Inferior parietal cortex (tissue), 1 donor: ENCODE measurements around the gene SDK2.

Source experiments
- DNase-seq: peaks from one replicate; pipeline ENCODE4 v3.0.0-alpha.2; 2016; ENCODE audit errors: extremely low spot score

The SDK2 gene

DNA sequence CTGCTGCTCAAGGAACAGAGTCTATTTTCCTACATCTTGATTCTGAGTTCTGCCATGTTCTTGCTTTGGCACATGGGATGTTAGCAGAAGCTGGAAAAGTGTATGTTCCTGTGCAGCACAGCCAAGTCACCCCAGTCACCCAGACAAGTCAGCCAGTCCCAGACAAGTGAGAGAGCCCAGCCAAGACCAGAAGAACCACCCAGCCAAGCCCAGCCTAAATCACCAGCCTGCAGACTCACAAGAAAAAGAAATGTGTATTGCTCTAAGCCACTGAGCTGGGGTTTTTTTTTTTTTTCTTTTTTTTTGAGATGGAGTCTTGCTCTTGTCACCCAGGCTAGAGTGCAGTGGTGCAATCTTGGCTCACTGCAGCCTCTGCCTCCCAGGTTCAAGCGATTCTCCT, 191.2 kb downstream of the SDK2 start:
- DNase-seq: no peak

DNA sequence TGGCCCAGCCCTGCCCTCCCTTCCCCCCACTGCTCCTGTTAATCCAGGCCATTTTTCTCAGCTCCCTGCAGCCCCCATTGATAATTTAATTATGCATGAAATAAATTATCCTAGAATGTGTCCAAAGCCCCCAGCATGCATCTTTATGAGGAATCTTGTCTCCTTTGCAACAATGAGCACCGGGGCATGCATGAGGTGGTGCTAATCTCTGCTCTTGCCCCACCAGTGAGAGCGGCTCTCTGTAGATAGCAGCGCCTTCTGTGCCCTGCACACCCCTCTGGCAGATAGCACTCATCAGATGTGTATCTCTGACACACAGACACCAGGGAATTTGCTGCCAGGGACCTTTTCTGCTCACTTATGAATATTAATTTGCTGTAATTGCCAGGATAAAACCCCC, 192.2 kb downstream of the SDK2 start:
- DNase-seq: no peak

DNA sequence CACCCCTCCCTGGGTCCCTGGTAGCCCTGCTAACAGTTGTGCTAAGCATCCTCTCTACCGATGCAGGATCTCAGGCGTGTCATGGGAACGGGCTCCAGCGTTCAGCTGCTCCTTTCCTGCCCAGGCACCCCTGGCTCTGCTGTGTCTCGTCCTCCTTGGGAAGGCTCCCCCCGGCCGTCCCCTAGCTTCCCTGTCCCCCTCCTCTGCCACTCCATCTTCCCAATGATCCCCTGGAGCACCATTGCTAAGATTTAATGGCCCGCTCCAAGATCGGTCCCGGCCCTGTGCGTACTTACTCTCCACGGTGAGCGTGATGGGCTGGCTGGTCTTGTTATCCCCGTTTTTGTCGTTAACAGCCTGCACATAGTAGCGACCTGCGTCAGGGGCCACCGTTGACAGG, 196.9 kb downstream of the SDK2 start:
- DNase-seq: no peak

DNA sequence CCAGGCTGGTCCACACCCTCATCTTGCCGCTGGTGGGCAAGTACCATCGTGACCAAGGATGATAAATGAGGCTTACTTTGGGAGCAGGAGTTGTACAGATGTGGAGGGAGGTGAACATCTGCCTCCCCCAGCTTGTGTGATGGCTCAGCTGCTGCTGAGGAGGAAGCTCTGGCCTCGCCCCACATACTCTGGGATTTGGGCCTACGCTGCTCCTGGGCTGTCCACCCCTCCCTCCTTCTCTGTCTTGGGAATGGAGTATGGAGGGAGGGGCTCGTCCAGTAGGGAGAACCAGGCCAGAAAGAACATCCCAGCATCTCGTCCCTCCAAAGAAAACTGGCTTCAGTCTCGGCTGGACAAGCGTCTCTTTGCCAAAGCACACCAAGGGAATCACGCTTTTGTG, 197.6 kb downstream of the SDK2 start:
- no peak for DNase-seq

DNA sequence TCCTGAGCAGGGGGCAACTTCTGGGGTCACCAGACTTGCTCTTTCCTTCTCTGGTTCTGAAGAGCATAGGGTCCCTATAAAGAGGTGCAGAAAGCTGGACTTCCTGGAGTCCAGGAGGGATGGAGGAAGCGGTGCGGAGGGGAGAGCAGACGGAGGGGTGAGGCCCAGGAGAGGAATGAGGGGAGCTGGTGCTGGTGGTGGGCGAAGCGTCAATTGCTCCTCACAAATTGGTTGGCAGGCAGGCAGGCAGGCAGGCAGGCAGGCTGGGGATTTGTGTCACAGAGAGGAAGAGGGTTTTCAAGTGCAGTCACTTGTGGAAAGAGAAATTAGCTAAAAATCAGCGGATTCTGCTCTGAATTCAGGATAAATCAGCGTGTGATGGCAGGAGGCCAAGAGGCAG, 198.8 kb downstream of the SDK2 start:
- no peak for DNase-seq

DNA sequence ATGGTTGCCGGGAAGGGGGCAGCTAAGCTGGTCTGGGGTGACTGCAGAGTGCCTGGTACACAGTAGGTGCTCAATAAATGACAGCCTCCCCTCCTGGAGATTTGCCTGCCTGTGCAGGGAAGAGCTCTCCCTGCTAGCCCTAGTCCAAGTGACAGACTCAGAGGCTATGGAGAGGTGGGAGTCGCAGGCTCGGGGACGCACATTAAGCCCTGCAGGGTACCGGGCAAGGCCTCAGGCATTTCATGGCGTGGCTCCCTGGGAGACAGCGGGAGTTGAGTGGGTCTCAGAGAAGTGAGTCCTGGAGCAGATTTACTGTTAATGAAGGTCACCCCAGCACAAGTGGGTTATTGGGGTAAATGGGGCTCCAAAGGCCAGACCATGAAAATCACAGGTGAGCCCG, 200.2 kb downstream of the SDK2 start:
- no peak for DNase-seq

DNA sequence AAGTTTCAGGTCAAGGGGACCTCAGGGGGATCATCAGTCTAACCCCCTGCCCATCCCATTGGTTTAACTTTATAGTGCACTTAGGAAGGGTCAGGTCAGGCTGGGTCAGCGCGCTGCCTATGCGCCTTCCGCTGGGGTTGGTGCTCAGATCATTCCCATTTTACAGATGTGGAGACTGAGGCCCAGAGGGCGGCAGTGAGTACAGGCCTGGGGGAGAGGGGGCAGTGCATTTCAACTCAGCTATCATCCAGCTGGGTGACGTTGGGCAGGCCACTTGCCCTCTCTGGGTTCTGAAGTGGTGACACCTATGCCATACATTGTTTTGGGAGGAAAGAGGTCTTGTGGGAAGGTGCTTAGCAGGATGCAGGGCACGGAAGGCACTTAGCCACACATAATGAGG, 204.6 kb downstream of the SDK2 start:
- no peak for DNase-seq

DNA sequence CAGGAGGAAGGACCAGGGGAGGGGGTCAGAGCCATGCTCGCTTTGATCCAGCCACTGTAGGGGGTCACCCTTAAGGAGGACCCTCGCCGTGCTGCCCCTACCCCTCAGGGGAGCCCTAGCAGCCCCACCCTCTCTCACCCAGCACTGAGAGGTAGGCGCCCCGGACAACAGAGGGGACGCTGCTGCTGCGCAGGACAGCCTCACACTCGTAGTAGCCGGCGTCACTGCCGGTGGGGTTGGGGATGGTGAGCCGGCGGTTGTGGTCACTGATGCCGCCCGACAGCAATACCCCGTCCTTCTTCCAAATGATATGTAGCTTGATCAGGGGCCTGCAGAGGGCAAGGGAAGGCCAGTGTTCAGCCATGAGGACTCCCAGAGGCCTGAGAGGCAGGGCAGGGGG, 206.4 kb downstream of the SDK2 start:
- DNase-seq: no peak

DNA sequence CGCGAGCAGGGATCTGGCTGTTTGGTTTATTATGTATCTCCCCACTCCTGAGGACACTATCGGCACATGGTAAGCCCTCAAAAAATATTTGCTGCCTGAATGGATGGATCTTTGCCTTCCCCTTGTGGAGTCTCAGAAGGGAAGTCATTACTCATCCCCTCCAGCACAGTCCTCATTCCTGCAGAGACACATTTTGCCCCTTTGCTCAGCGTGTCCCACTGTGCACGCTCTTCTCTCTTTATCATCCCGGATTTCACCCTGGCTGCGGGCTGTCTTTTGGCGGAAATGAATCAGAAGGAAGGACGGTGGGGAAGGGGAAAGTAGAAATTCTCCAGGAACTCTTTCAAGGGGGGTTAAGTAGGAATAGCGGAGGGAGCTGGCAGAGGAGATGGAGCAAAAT, 207.3 kb downstream of the SDK2 start:
- DNase-seq: no peak

DNA sequence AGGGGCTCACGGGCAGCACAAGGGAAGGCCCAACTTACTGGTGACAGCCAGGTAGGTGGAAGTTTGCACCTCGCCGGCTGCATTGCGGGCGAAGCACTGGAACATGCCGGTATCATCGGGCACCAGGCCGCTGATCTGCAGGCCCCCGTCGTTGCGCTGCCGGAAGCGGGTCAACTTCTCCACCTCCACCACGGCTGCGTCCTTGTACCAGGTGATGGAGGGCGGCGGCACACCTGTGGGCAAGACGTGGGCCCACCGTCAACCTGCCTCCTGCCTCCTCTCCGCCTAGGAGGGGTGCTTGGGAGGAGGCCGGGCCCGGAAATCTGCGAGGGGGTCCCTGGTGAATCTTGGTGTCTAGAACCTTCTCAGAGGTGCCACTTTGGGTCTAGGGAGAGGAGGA, 208.8 kb downstream of the SDK2 start:
- no peak for DNase-seq

DNA sequence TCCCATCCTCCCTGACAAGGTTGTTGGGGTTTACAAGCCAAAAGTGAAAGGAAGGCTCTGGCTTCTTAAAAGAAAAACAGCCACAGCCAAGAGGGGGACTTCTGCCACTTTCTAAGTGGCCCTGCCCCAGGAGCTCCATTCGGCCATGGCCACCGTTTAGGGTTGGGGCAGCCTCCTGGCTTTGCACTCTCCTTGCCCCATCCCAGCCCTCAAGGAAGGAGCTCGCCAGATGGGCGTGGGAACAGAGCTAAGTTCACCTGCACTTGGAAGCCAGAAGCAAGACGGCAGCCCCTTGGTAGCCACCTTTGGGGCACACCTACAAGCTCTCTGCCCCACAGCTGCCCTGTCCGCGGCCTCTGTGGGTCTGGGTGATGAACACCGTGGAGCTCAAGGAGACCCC, 210.1 kb downstream of the SDK2 start:
- no peak for DNase-seq

DNA sequence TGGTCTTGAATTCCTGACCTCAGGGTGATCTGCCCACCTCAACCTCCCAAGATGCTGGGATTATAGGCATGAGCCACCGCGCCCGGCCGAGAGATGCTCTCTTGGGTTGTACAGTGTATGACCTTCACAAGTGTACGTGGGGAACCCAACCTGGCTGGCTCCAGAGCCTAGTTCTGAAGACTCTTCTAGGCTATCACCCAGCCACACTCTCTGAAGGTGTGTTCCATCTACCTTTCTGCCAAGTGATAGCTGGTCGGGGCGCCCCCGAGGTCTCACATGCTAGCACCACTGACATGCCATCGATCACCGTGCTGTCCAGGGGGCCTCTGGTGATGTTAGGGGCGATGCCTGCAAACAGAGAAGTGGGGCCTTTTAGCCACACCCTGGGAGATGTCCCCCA, 210.7 kb downstream of the SDK2 start:
- no peak for DNase-seq

DNA sequence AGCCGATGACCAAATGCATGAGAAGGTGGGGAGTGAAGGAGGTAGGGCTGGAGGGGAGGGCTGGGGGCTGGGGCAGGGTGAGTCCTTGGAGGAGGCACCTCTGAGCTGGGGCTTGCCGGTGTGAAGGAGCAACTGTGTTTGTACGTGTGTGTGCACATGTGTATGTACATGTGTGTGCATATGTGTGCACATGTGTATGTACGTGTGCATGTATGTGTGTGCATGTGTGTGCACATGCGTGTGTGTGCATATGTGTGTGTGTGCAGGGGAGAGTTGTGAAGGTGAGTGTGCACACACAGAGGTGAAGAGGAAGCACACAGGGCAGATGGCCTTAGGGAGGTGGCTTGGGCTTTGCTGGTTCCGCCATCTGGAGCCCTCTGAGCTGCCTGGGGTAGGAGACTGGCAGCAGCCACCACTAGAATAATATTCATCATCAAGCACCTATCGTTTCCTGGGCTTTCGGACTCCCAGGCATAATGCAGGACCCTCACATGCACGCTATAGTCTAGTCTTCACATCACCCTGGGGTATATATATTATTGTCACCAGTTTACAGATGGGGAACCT, 211.5 kb downstream of the SDK2 start:
- no peak for DNase-seq

DNA sequence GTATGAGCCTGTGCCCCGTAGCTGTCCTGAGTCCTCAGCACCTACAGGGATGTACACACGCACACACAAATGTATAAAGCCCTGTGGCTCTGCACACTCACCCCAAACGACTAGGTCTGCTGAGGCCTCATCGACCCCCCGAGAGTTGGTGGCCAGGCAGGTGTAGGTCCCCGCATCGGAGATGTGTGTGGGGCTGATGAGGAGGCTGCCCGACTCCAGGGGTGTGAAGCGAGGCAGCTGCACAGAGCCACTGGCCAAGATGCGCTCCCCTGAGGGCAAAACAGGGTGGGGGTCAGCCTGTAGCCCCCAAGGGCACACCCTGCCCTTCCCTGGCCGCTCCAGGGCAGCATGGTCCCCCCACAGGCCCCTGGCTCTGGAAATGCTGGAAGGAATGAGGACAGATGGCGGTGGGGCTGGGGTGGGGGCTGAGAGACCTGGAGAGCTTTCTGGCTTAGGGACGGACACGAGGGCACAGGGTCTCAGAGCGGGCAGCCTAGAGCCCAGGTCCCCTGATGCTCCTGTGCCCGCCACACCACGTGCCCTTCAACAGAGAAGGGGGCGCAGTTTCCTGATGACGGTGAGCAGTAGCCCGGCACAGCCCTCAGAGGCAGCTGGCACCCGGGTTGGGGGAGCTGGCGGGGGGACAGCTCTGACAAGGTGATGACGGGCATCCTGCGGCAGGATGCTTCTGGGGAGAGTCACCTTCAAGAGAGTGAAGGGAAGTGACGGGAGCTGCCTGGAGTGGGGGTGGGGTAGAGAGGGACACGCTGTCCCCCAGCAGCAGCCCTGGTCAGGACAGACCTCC, 212.6 kb downstream of the SDK2 start:
- DNase-seq: no peak

DNA sequence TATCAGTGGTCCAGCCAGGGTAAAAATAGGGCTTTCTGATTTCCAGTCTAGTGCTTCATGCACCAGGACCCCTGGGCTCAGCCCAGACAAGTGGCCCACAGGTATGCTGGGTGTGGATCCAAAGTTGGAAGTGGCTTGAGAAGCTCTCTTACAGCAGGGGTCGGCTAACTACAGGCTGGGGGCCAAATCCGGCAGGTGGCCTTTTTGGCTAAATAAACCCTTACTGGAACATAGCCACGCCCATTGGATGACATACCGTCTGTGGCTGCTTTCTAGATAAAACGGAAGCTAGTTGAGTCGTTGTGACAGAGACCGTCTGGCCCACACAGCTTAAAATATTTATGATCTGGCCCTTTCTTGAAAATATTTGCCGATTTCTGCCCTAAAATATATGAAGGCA, 213.4 kb downstream of the SDK2 start:
- no peak for DNase-seq

DNA sequence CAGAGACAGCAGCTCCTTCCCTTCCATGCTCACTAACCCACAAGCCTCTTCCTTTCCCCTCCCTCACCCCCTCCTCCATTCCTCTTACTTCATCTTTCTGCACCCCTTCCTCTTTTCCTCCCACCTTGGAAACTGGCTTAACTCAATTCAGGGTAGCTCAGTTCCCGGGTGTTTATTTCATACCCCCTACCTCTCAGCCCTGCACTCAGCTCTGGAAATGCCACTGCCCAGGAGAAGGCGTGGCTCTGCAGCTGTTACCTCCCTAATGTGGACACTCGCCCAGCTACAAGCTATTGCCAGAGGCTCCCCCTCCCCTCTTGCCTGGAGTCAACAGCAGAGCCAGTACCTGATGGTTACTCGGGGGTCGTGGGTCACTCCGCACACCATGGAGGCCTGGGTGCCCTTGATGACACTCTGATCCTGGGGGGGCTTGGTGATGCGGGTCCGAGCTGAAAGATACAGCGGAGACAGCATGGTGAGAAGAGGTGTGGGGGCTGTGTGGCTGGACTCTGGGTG, 214.0 kb downstream of the SDK2 start:
- no peak for DNase-seq

DNA sequence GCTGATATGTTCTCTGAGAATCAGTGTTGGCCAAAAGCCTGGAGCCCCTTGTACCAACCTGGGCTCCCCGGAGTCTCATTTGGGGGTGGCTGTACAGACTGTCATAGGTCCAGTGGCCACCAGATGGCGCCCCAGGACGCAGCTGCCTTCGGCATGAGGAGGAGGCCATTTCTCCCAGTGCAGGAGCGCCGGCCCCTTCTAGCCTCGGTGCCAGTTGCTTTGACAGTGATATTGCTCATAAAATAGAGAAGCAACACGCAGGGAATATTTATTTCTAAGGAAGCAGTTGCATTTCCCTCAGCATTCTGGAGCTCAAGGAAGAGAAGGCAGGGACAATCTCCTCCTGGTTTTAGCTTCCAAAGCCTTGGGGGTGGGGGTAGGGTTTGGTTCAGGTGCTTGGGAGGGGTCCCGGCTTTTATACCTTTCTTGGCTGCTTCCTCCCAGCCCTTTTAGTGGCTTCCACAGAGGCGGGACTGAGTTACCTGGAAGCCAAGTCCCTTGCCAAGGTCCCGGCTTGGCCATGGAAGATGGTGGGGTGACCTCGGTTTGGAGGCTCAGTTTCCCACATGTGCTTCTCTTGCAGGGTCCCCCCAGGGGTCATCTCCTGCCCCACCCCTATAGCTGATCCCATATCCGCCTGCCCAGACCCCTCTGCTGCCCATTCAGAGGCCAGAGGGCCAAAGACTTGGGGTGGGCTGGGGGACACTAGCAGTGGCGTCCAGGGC, 214.6 kb downstream of the SDK2 start:
- peak; percentile 91 for DNase-seq

DNA sequence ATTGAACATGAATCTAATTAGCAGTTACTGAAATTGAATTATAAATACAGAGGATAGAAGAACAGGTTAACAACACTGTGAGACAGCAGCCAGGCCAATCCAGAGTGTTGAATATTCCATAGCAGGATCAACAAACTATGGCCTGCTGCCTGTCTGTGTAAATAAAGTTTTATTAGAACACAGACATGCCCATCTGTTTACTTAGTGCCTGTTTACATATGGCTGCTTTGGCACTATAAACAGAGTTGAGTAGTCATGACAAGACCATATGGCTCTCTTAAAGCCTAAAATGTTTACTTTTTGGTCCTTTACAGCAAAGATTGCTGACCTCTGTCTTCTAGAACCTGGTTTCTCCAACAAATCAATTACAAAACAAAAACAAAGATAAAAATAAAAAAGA, 217.0 kb downstream of the SDK2 start:
- DNase-seq: no peak

DNA sequence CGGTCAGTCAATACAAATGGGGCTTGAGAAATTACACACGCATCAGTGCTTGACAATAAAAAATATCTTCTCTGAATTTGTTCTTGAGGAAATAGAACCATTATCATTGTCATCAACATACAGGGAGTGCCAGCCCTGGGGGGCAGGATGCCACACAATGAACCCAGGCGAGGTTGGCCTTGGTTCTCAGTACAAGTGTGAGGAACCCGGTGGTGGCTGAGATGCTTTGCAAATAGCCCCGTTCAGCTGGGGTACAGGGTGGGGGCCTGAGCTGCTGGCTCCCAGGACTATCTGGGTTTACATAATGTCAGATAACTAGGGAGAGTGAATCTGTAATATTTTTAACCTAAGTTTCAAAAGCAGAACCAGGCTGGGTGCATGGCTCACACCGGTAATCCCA, 219.7 kb downstream of the SDK2 start:
- DNase-seq: no peak

DNA sequence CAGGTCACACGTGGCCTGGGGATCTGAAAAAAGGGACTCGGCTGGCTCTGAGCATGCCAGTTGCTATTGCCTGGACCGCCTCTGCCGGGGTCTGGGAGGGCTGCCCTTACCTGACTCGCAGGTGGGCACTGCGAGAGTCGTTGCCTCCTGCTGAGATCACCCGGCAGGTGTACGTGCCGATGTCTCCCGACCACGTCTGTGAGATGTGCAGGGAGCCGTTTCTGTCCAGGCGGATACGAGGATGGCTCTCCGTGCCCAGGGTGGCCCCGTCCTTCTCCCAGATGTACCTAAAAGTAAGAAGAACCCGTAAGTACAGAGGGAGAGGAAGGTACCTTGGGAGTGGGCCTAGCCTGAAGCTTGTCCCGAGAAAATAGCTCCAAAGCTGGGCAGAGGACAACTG, 220.4 kb downstream of the SDK2 start:
- DNase-seq: no peak

DNA sequence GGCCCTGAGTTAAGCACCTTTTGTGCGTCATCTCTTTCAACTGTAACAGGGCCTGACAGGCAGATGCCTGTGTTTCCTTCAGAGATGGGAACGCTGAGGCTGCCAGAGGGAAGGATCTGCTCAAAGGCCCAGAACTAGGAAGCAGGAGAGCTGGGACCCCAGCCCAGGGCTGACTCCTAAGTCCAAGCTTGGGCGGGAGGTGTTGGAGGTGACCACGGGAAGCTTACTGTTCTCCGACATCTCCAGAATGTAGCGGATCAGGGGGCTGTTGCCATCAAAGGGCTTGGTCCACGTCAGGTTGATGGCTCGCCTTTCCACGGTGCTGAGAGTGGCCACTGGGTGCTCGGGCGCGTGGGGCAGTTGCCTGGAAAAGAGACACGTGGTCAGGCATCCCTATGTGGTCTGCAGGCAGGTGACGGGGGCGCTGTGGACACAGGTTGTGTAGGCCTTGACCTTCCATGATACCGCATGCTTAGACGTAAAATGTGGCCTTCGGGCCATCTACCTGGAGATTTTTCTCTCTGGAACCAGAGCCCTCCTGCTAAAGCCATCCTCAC, 221.0 kb downstream of the SDK2 start:
- DNase-seq: no peak

DNA sequence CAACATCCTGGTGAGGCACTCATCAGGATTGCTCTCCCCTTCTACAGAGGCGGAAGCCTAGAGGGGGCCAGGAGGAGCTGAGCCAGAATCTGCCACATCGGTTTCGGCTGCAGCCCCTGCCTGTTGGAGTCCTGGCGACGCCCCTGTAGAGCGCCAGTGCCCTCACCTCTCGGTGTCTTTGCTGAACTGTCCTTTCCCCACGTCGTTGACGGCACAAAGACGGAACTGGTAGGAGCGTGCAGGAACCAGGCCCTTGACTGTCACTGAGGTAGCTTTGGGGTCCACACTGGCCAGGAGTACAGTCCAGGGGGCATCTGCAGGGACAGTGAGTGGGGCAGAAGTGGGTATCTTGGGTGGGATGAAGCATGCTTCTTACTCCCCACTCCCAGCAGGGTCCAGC, 222.1 kb downstream of the SDK2 start:
- no peak for DNase-seq

DNA sequence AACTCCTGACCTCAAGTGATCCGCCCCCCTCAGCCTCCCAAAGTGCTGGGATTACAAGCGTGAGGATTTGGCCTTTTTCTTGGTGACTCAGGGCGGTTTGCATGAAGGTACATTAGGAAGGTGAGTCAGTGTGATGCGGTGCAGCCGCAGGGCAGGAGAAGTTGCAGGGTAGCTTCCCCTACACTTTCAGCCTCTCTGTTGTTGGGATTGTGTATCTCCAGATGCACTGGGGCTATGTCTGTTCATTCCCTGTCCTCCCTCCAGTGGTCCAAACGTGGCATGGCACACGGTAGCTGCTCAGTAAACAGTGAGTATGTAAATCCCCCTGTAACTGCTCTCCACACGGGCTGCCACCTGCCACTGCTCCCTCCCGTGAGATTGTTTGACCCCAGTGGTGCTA, 223.3 kb downstream of the SDK2 start:
- no peak for DNase-seq
